Measurements from ENCODE around the gene TRPT1. TPM values are rescaled to one million over a fixed set of nuclear protein-coding genes. Genes with fewer than 3 reads are reported as not detected.

TRPT1 gene
- total and polyA plus RNA-seq, 2 of the 4 experiments (the other 2 are of a cell fraction) = 63.2 to 81.9 TPM

GRCh38 chr11:64253043-64253442, 27.1 kb upstream of the TRPT1 start:
- Histone ChIP-seq H3K4me1 (ENCODE audit: control insufficient read depth, insufficient read depth, low read length) (peaks cover 10% of the 10 kb centered on the region), H2AK9ac (replicated peaks; ENCODE audit: low read depth, low read length, poor library complexity) (peak overlapping the region; percentile 68), H3K23ac (ENCODE audit: low read depth, low read length) (no peak overlapping the region), H2BK15ac (ENCODE audit: low read depth, low read length) (no peak overlapping the region), H3K9ac (ENCODE audit: low read depth, low read length) (0 out of 2 replicates have a peak overlapping the region, but pooled peaks have one; percentile 2), H2AK5ac (ENCODE audit: low read depth, low read length) (peak overlapping the region; percentile 47; the same call in 1 of the 2 replicates), H2AFZ (replicated peaks; ENCODE audit: low read length, poor library complexity) (no peak overlapping the region), H3K79me1 (ENCODE audit: low read depth in 1 of 2, low read length in 2 of 2) (peaks cover 8 to 59% of the 10 kb centered on the region in 2 experiments), H3K27me3 (ENCODE audit: control insufficient read depth, insufficient read depth, low read length) (no peaks in the 10 kb centered on the region), H2BK5ac (ENCODE audit: low read depth, low read length, poor library complexity, severe bottlenecking) (no peak overlapping the region), H3K14ac (replicated peaks; ENCODE audit: low read depth, low read length) (no peak overlapping the region), H4K5ac (ENCODE audit: low read depth, low read length) (no peak overlapping the region), H2BK20ac (ENCODE audit: low read depth, low read length) (no peak overlapping the region), H3K4me2 (ENCODE audit: low read depth, low read length) (peak overlapping the region; percentile 43), H3K27ac (ENCODE audit: insufficient read depth, low read length) (no peak overlapping the region), H4K20me1 (ENCODE audit: insufficient read depth, low read length) (peaks cover 5% of the 10 kb centered on the region; the same call in 1 of the 2 replicates), H3K9me3 (ENCODE audit: control insufficient read depth, insufficient read depth, low read length) (no peaks in the 10 kb centered on the region), H2BK120ac (ENCODE audit: low read depth, low read length) (no peak overlapping the region), H4K91ac (ENCODE audit: insufficient read depth, low read depth, low read length) (no peak overlapping the region), H3K18ac (ENCODE audit: low read depth, low read length) (no peak overlapping the region), H3K9me1 (ENCODE audit: insufficient read depth, low read length) (no peaks in the 10 kb centered on the region), H3K56ac (ENCODE audit: extremely low read depth, insufficient read depth, low read length) (no peak overlapping the region), H3K36me3 (ENCODE audit: control insufficient read depth, insufficient read depth, low read length) (peaks cover 20% of the 10 kb centered on the region), H3K4me3 (ENCODE audit: insufficient read depth, low read depth, low read length) (no peak overlapping the region; the same call in 1 of the 2 replicates), H3K4ac (ENCODE audit: low read depth, low read length) (0 out of 2 replicates have a peak overlapping the region, but pooled peaks have one; percentile 4), H4K8ac (ENCODE audit: low read depth in 2 of 2, low read length in 2 of 2) (no peak overlapping the region)
- DNase-seq (no peak), ATAC-seq (ENCODE audit: low read depth) (no peak)
- no peak for TF ChIP-seq MAFK (IDR thresholded peaks at IDR 0.05; ENCODE audit: low read depth, low read length)
- TF ChIP-seq NFE2L2 (IDR thresholded peaks at IDR 0.05; ENCODE audit: low read depth, low read length) = no peak
- no peak for TF ChIP-seq RFX5 (IDR thresholded peaks at IDR 0.05; ENCODE audit: low read depth, low read length)
- TF ChIP-seq RCOR1 (IDR thresholded peaks at IDR 0.05; ENCODE audit: insufficient replicate concordance, low read length) = no peak
- TF ChIP-seq CTCF (conservative IDR thresholded peaks at IDR 0.05; ENCODE audit: low read depth, low read length) = no peak
- ChIA-PET POLR2A (ENCODE audit: unreplicated experiment) (interaction anchor here (0.7 kb wide), 1 partner anchor 11 kb away, joined by 3 read pairs; no protein-coding TSS in a partner anchor), CTCF (interaction anchor here (1.4 kb wide), 1 partner anchor 52 kb away, joined by 4 read pairs; no protein-coding TSS in a partner anchor)
- BruUV-seq (replicated peaks) = no TSS peak
- WGBS, 2 experiments (ENCODE audit: extremely low coverage in 2 of 2, insufficient read length in 1 of 2) = 82% methylated on average over 5 of the region's 8 CpGs; no CpG with 5 or more reads in 1 of the 2 experiments
- in situ Hi-C loops (cut with MboI; ENCODE audit: low sequenced_read_pairs) (no loop called here), dilution Hi-C loops (cut with HindIII; ENCODE audit: low sequenced_read_pairs, unreplicated experiment) (no loop called here), intact Hi-C loops (cut with micrococcal nuclease) (no loop called here)

Data from IMR-90 (cell line).